Measurements from ENCODE around the gene PLXNB2. TPM values are rescaled to one million over a fixed set of nuclear protein-coding genes. Genes with fewer than 3 reads are reported as not detected.

Gene PLXNB2
- polyA plus RNA-seq, 1 of the 3 experiments (the other 2 are of a cell fraction), result 108 TPM

GRCh38 chr22:50255607-50256006 lies 51.8 kb downstream of the PLXNB2 start:
- WGBS (ENCODE audit: low lambda C conversion rate), result 92% methylated on average over 7 of the region's 17 CpGs
- no peak for DNase-seq
- H4K20me1 ChIP-seq (ENCODE audit: insufficient read depth), result 0 out of 2 replicates have a peak, but pooled peaks cover 7% of the 10 kb centered on the region
- no peak overlapping the region for H3K27ac ChIP-seq (ENCODE audit: low read depth in 2 of 2, low read length in 1 of 2)
- no peaks in the 10 kb centered on the region for H3K9me2 ChIP-seq
- H3K4me3 ChIP-seq (ENCODE audit: low read depth in 2 of 2, low read length in 1 of 2), result no peak overlapping the region
- H3K4me2 ChIP-seq, result no peak overlapping the region
- ChIA-PET POLR2A (no interaction called here), CTCF (interaction anchor here (0.8 to 2.4 kb wide), 5 partner anchors 8 to 86 kb away, joined by 3 to 11 read pairs (median 3); no protein-coding TSS in a partner anchor)
- peaks cover 0 to 31% of the 10 kb centered on the region in 2 experiments for H3K36me3 ChIP-seq (replicated peaks in 1 of 2; ENCODE audit: control insufficient read depth in 1 of 2, insufficient read depth in 2 of 2, low read length in 1 of 2)
- no peaks in the 10 kb centered on the region for H3K9me3 ChIP-seq
- peaks cover 13% of the 10 kb centered on the region for H3F3A ChIP-seq (replicated peaks; ENCODE audit: insufficient read depth)
- TF ChIP-seq SMC3 (IDR thresholded peaks at IDR 0.05; ENCODE audit: low read depth, low read length) (no peak), MEF2A (IDR thresholded peaks at IDR 0.05; ENCODE audit: borderline replicate concordance, low read depth) (no peak), IRF3 (IDR thresholded peaks at IDR 0.05; ENCODE audit: low read depth, low read length) (no peak), POLR2AphosphoS5 (IDR thresholded peaks at IDR 0.05; ENCODE audit: low read depth, low read length) (no peak), TEAD4 (IDR thresholded peaks at IDR 0.05; ENCODE audit: borderline replicate concordance, insufficient read depth) (no peak), NFIC (IDR thresholded peaks at IDR 0.05; ENCODE audit: borderline replicate concordance) (no peak), TAF1 (IDR thresholded peaks at IDR 0.05; ENCODE audit: borderline replicate concordance, low read depth, low read length) (no peak), JUND (IDR thresholded peaks at IDR 0.05) (no peak), CTCF (IDR thresholded peaks at IDR 0.05) (no peak), RXRA (IDR thresholded peaks at IDR 0.05; ENCODE audit: borderline replicate concordance, low read depth) (no peak), USF2 (IDR thresholded peaks at IDR 0.05; ENCODE audit: borderline replicate concordance, low read depth, low read length) (no peak)
- no peaks in the 10 kb centered on the region for H3K27me3 ChIP-seq (ENCODE audit: insufficient read depth)
- H3K9ac ChIP-seq, result no peak overlapping the region
- H3K79me2 ChIP-seq (ENCODE audit: insufficient read depth), result peaks cover 25% of the 10 kb centered on the region
- peaks cover 0 to 20% of the 10 kb centered on the region in 2 experiments; a peak in 1 of 4 replicates for H3K4me1 ChIP-seq (ENCODE audit: control insufficient read depth in 1 of 2, insufficient read depth in 2 of 2, low read depth in 1 of 2, low read length in 1 of 2)
- H2AFZ ChIP-seq (ENCODE audit: low read depth), result no peak overlapping the region

GRCh38 chr22:50255099-50255498 lies 52.3 kb downstream of the PLXNB2 start:
- H4K20me1 ChIP-seq (ENCODE audit: insufficient read depth), result 0 out of 2 replicates have a peak, but pooled peaks cover 7% of the 10 kb centered on the region
- ChIA-PET POLR2A (no interaction called here), CTCF (interaction anchor here (0.9 to 2.4 kb wide), 3 partner anchors 14 to 87 kb away, joined by 3 to 11 read pairs (median 4); no protein-coding TSS in a partner anchor)
- no peaks in the 10 kb centered on the region for H3K9me3 ChIP-seq
- no peak overlapping the region for H2AFZ ChIP-seq (ENCODE audit: low read depth)
- peaks cover 23% of the 10 kb centered on the region for H3K79me2 ChIP-seq (ENCODE audit: insufficient read depth)
- H3K9me2 ChIP-seq, result no peaks in the 10 kb centered on the region
- no peak overlapping the region for H3K4me2 ChIP-seq
- peaks cover 2 to 20% of the 10 kb centered on the region in 2 experiments; a peak in 2 of 4 replicates for H3K4me1 ChIP-seq (ENCODE audit: control insufficient read depth in 1 of 2, insufficient read depth in 2 of 2, low read depth in 1 of 2, low read length in 1 of 2)
- DNase-seq, result no peak
- no peak overlapping the region for H3K9ac ChIP-seq
- peaks cover 13% of the 10 kb centered on the region for H3F3A ChIP-seq (replicated peaks; ENCODE audit: insufficient read depth)
- TF ChIP-seq MAX (IDR thresholded peaks at IDR 0.05; ENCODE audit: low read depth) (no peak), TEAD4 (IDR thresholded peaks at IDR 0.05; ENCODE audit: borderline replicate concordance, insufficient read depth) (no peak), JUND (IDR thresholded peaks at IDR 0.05) (no peak)
- H3K36me3 ChIP-seq (replicated peaks in 1 of 2; ENCODE audit: control insufficient read depth in 1 of 2, insufficient read depth in 2 of 2, low read length in 1 of 2), result peaks cover 0 to 31% of the 10 kb centered on the region in 2 experiments
- WGBS (ENCODE audit: low lambda C conversion rate), result 97% methylated on average over 15 of the region's 19 CpGs
- H3K27me3 ChIP-seq (ENCODE audit: insufficient read depth), result no peaks in the 10 kb centered on the region
- no peak overlapping the region for H3K4me3 ChIP-seq (ENCODE audit: low read depth in 2 of 2, low read length in 1 of 2)
- no peak overlapping the region for H3K27ac ChIP-seq (ENCODE audit: low read depth in 2 of 2, low read length in 1 of 2)

All from SK-N-SH (cell line).